HG03354 (cell line): Measurements from ENCODE around the gene OTUB2.

Experiments
- ATAC-seq: cut with Tn5 transposase; IDR thresholded peaks from one replicate; pipeline ENCODE4 v1.9.1; 2021; ENCODE audit warnings: mild to moderate bottlenecking; ENCODE audit not compliant: unreplicated experiment, poor library complexity, severe bottlenecking

The OTUB2 gene

GRCh38 chr14:94026173-94026888 is at the start of gene OTUB2:
Gene OTUB2 (plus strand): TSS chr14:94026340. CDS start chr14:94026538, 198 bp downstream.
- ATAC-seq: peak; percentile 100

GRCh38 chr14:93976477-93977057 is 49.6 kb upstream of the OTUB2 start, which contains the start of gene ASB2:
Gene ASB2 (minus strand): TSS chr14:93976570. CDS start chr14:93964539, 12,031 bp downstream.
- peak; percentile 9 for ATAC-seq

DNA sequence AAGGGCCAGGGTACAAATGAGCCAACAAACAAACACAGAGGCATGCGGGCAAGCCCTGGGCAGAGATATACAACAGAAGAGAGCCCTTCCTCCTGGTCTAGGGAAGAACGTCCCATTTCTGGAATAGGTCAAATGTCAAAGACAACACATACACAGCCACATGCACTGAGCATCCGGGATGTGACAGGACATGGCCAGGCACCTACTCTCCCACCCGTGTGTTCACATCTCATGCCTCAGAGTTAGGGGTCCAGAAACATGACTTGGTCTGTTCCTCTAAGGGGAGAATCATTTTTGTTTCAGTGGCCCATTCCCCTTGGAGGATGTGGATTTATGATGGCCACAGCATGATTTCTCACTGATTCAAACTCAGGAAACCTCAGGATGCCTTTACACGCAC is 49.0 kb upstream of the OTUB2 start:
- ATAC-seq: no peak

DNA sequence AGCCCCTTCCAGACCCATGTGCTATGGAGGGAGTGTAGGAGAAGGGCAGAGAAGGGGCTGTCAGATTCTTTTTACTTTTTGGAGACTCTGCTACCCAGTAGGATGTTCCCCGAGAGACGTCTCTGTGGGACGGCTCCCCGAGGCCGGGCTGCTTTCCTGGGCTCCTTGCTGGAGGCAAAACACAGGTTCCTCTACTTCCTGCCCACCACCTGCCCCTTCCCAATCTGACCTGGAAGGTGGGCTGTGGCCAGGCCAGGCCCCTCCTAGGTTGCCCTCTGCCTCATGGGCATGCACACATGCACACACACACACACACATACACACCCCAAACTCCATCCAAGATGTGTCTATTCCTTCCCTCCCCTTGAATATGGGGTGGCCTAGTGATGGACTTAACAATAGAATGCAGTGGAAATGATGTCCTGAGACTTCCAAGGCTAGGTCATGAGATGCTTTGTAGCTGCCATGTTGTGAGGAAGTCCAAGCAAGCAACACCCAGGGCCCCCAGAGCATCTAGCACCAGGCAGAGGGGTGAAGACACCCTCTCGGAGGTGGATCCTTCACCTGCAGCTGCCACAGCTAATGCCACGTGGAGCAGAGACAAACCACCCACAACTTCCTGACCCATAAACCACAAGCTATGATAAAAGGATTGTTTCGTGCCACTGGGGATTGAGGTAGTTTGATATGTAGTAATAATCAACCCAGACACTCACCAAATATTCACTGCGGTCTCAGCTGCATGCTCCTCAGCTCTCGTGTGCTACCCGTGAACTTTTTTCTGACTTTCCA is 48.2 kb upstream of the OTUB2 start:
- ATAC-seq: peak; percentile 69

DNA sequence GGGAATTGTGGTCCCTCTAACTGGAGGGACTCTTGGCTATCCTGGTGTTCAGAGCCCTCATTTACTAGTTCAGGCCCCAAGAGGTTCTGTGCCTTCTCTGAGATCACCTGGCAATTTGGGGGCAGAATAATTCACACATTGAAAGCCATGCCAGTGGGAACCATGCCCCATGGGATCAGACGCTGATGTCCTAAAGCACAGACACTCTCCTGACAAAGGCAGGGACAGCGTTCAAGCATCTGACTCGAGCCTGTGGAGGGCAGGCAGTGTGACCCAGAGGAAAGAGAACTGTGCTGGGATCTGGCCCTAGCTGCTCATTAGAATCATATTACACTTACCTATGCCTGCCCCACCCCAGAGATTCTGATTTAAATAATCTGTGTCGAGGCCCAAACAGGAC is 47.4 kb upstream of the OTUB2 start:
- peak; percentile 4 for ATAC-seq

GRCh38 chr14:93980456-93981201 is 45.5 kb upstream of the OTUB2 start:
- ATAC-seq: no peak

- no peak for ATAC-seq
These were observed 44.6 kb upstream of the OTUB2 start for GRCh38 chr14:93981316-93982229.

- ATAC-seq: no peak
These were observed 43.7 kb upstream of the OTUB2 start for GRCh38 chr14:93982230-93983007.

DNA sequence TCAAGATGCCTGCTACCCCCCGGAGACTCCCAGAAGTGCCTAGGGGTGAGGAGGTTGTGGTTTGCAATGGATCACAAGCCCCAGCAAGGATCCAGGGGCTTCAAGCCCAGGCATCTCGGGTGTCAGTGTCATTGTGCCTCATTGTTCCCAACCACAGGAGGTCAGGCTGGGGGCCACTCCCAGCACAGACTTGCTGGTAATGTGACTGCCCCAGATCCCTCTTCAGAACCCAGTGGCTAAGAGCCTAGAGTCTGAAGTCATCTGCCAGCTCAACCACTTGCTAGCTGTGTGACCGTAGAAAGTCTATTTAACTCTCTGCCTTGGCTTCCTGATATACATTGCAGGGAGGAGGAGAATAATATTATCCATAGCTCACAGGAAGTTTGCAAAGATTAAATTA is 42.1 kb upstream of the OTUB2 start:
- no peak for ATAC-seq

GRCh38 chr14:93984987-93985410 is 41.1 kb upstream of the OTUB2 start:
- no peak for ATAC-seq

DNA sequence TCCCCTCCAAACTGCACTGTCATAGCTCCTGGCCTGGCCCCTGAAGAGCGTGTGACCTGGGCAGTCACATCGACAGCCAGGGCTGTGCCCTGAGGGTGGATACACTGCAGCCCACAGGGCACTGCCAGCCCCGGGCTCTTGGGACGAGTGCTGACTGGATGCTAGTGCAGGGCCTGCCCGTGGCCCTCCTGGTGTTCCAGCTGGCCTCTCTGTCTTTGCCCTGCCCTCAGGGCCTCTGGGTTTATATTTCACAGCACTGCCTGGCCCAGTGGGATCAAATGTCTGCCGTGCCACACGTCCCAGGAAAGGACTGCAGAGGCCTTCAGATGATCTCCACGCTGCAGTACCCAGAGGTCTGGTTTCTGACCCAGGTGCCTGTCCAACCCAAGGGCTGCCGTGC is 39.2 kb upstream of the OTUB2 start:
- no peak for ATAC-seq

- ATAC-seq: no peak
These were observed 38.8 kb upstream of the OTUB2 start for GRCh38 chr14:93987376-93987775.

GRCh38 chr14:93987815-93988476 is 38.2 kb upstream of the OTUB2 start:
- no peak for ATAC-seq

DNA sequence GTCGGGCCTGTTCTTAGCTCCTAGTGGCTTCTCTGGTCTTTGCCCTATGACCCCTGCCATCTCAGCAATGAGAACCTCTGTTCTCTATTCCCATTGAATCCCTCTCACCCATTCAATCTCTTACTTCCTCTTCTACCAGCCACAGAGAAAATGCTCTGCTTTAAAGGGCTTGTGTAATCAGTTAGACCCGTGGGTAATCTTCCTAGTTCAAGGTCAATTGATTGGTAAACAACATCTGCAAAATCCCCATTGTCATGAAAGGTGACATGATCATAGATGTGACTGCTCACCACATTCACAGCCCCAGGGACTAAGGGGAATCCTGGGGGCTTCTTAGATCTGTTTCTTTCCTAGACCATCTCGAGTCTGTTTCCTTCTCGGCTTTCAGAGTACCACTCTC is 36.2 kb upstream of the OTUB2 start:
- peak; percentile 76 for ATAC-seq

DNA sequence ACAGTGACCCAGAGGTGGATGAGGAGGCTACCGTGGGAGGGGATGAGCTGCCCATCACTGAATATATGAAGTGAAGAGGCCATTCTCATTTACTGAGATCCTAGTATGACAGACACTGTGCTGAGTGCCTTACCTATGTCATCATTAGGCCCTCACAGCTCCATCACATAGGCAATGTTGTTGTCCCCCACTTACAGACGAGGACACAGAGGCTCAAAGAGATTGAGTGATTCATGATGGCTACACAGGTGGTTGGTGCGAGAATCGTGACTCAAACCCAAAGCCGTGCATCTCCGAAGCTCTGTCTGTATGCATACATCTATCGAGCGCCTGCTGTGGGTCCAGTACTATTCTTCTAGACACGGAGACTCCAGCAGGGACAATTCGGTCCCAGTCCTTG is 34.9 kb upstream of the OTUB2 start:
- ATAC-seq: no peak

DNA sequence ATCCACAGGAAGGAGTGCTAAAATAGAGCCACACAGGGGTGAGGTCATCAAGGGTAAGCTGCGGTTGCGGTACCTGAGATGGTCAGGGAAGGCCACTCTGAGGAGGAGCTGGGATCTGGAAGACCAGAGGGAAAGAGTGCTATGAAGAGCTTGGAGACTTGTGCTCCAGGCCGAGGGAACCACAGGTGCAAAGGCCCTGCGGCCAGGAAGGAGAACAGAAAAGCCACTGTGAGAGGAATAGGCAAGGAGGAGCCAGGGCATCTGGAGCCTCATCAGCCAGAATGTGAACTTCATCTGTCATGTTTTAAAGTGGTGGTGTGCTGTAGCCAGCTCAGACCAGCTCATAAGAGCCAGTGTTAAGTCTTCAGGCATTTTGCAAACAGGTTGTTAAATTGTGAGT is 34.5 kb upstream of the OTUB2 start:
- no peak for ATAC-seq

DNA sequence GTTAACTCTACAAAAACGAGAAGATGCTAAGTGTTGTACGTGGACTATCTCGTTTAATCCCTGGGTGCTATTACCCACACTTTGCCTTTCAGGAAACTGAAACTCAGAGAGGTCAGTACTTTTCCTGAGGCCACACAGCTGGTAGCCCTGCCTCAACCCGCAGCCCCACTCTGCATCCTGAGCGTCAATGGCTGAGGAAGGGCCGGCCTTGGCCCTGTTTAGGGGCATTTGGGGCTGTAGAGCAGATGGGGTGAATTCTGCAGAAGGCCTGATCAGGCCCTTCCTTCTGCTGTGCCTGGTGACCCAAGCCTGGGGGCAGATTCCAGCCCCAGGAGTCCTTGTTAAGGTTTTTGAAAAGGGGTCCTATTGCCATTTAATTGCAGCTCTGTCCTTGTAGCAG is 32.8 kb upstream of the OTUB2 start:
- no peak for ATAC-seq
